GM12878 (cell line): ENCODE results near the gene NR2F2. TPM values are rescaled to one million over a fixed set of nuclear protein-coding genes. Genes with fewer than 3 reads are reported as not detected.

Experiments used
- microRNA counts: library from miRNA; unstranded; fragments of <30 nt; microRNA quantifications from one replicate; lab custom pipeline; 2016
- polyA plus RNA-seq, 11 experiments: library from polyadenylated mRNA; depleted of rRNA in 4 of 11; unstranded in 6 of 11; stranded (reverse) in 5 of 11; fragments of >200 nt; fragmentation: Nextera tagmentation in 4 of 11; fragmentation: Illumina TruSeq in 1 of 11; extraction: Ambion mirVana in 4 of 11; extraction: Trizol in 1 of 11; gene quantifications; 1 replicate in 1 of 11; 2 replicates in 10 of 11; pipeline versions ENCODE4 v1.2.1 to v1.2.3, GENCODE V29; 2011 to 2016; ENCODE audit warnings: inconsistent platforms in 2 of 11, missing spikeins in 2 of 11, low read depth in 1 of 11
- total RNA-seq, 4 experiments: library from RNA; depleted of rRNA in 3 of 4; stranded (reverse); fragments of >200 nt in 3 of 4; fragmentation: Illumina TruSeq in 1 of 4; extraction: Trizol in 1 of 4; gene quantifications; 2 replicates each; pipeline versions ENCODE4 v1.2.1 to v1.2.3, GENCODE V29; 2013 to 2021

NR2F2 gene
- total and polyA plus RNA-seq, 10 of the 15 experiments (the other 5 are each of a cell fraction or from before 2014, with no cell fraction given): 1.1 to 10.1 (median 3.2) TPM

MicroRNAs within 50 kb of the gene (microRNA counts, 767-probe panel; counts per million panel counts)
- 55.3 counts per million for microRNA hsa-miR-1469 (lab: Ali Mortazavi, UCI)
